ENCODE measurements around the gene PACS1.
"Not testable (repeated sequence)": the region's sequence is repeated elsewhere in the genome, so short reads cannot be mapped to it uniquely, and the experiment has no call there.

PACS1 gene

GRCh38 chr11:66275984-66276612, 206.0 kb downstream of the PACS1 start:
- no peak for DNase-seq (ENCODE audit: low read depth in 2 of 2)

- not testable (repeated sequence) for DNase-seq (ENCODE audit: low read depth in 2 of 2)
Measured at GRCh38 chr11:66276619-66277018, 206.5 kb downstream of the PACS1 start.

- DNase-seq (ENCODE audit: low read depth in 2 of 2): not testable (repeated sequence)
Measured at GRCh38 chr11:66277064-66277463, 207.0 kb downstream of the PACS1 start.

- no peak for DNase-seq (ENCODE audit: low read depth in 2 of 2)
Measured at GRCh38 chr11:66277471-66278362, 207.6 kb downstream of the PACS1 start, which contains the start of gene CNIH2. Gene CNIH2 (plus strand): TSS chr11:66278175. CDS start chr11:66278457, 282 bp downstream.

GRCh38 chr11:66278363-66279091, 208.5 kb downstream of the PACS1 start:
- no peak for DNase-seq (ENCODE audit: low read depth in 2 of 2)

GRCh38 chr11:66279092-66279734, 209.1 kb downstream of the PACS1 start:
- no peak for DNase-seq (ENCODE audit: low read depth in 2 of 2)

GRCh38 chr11:66280428-66280827, 210.4 kb downstream of the PACS1 start:
- DNase-seq (ENCODE audit: low read depth in 2 of 2): no peak

- DNase-seq (ENCODE audit: low read depth in 2 of 2): no peak
Measured at GRCh38 chr11:66281001-66281400, 210.9 kb downstream of the PACS1 start.

- no peak for DNase-seq (ENCODE audit: low read depth in 2 of 2)
Measured at GRCh38 chr11:66281776-66282467, 211.8 kb downstream of the PACS1 start.

- DNase-seq (ENCODE audit: low read depth in 2 of 2): peak; percentile 91 to 95
Measured at GRCh38 chr11:66282468-66283455, 212.7 kb downstream of the PACS1 start.

GRCh38 chr11:66283461-66284105, 213.5 kb downstream of the PACS1 start:
- DNase-seq (ENCODE audit: low read depth in 2 of 2): no peak

- no peak for DNase-seq (ENCODE audit: low read depth in 2 of 2)
Measured at GRCh38 chr11:66284526-66285078, 214.5 kb downstream of the PACS1 start.

- no peak for DNase-seq (ENCODE audit: low read depth in 2 of 2)
Measured at GRCh38 chr11:66285250-66285947, 215.3 kb downstream of the PACS1 start.

- DNase-seq (ENCODE audit: low read depth in 2 of 2): no peak
Measured at GRCh38 chr11:66286699-66287098, 216.6 kb downstream of the PACS1 start.

GRCh38 chr11:66287211-66287888, 217.3 kb downstream of the PACS1 start:
- no peak for DNase-seq (ENCODE audit: low read depth in 2 of 2)

GRCh38 chr11:66287889-66288670, 218.0 kb downstream of the PACS1 start:
- DNase-seq (ENCODE audit: low read depth in 2 of 2): no peak

All from stimulated activated CD8-positive, alpha-beta memory T cell treated with anti-CD3 and anti-CD28 coated beads, Interleukin-15, amount 100 ng/mL, for 4 hours (primary cell).